ENCODE data around the gene SMG6.

- TF ChIP-seq GATA2 (IDR thresholded peaks at IDR 0.05; ENCODE audit: low read depth, low read length) (no peak), GATA3 (IDR thresholded peaks at IDR 0.05; ENCODE audit: low read depth, low read length) (no peak)
Measured at GRCh38 chr17:2041561-2042389, 261.8 kb downstream of the SMG6 start, which contains the start of gene OVCA2.

All from SH-SY5Y (cell line).